Trophoblast cell (in vitro differentiated cells and primary cell): ENCODE measurements around the gene RPGRIP1.
A peak's percentile ranks its signal among the peaks of the same experiment; 100 is the strongest.

Experiments used
- DNase-seq, 2 donors: peaks; one replicate each; pipeline ENCODE4 v3.0.0-alpha.2; 2016
- H2AFZ ChIP-seq: 2 replicates; pipeline ENCODE4 v1.6.1; 2013; ENCODE audit warnings: low read length, moderate library complexity, mild to moderate bottlenecking; ENCODE audit not compliant: insufficient read depth, poor library complexity
- H2AK5ac ChIP-seq: 2 replicates; pipeline ENCODE4 v1.6.1; 2013; ENCODE audit warnings: mild to moderate bottlenecking, low read length
- H2BK120ac ChIP-seq: 2 replicates; pipeline ENCODE4 v1.6.1; 2013; ENCODE audit warnings: low read length, mild to moderate bottlenecking, moderate library complexity; ENCODE audit not compliant: insufficient read depth, poor library complexity
- H2BK12ac ChIP-seq: 2 replicates; pipeline ENCODE4 v1.6.1; 2013; ENCODE audit warnings: mild to moderate bottlenecking, low read length, moderate library complexity
- H2BK5ac ChIP-seq: 2 replicates; pipeline ENCODE4 v1.6.1; 2013; ENCODE audit warnings: low read length, low read depth, moderate library complexity, mild to moderate bottlenecking; ENCODE audit not compliant: poor library complexity
- H3K14ac ChIP-seq: 2 replicates; pipeline ENCODE4 v1.6.1; 2013; ENCODE audit warnings: mild to moderate bottlenecking, low read length
- H3K18ac ChIP-seq: 2 replicates; pipeline ENCODE4 v1.6.1; 2013; ENCODE audit warnings: mild to moderate bottlenecking, low read length
- H3K23ac ChIP-seq: 2 replicates; pipeline ENCODE4 v1.6.1; 2013; ENCODE audit warnings: low read length
- H3K27ac ChIP-seq: 2 replicates; pipeline ENCODE4 v1.5.1; 2013; ENCODE audit warnings: low read depth, mild to moderate bottlenecking, inconsistent platforms, low read length, moderate library complexity
- H3K27me3 ChIP-seq: 2 replicates; pipeline ENCODE4 v1.6.1; 2013; ENCODE audit warnings: inconsistent platforms, mild to moderate bottlenecking, low read length, moderate library complexity; ENCODE audit not compliant: insufficient read depth
- H3K36me3 ChIP-seq, 2 experiments: 1 replicate in 1 of 2; 2 replicates in 1 of 2; pipeline ENCODE4 v1.6.1; 2013; ENCODE audit warnings: low read length in 2 of 2, mild to moderate bottlenecking in 2 of 2, moderate library complexity in 1 of 2; ENCODE audit not compliant: insufficient read depth in 2 of 2, control insufficient read depth in 1 of 2
- H3K4ac ChIP-seq: 2 replicates; pipeline ENCODE4 v1.6.1; 2013; ENCODE audit warnings: low read depth, mild to moderate bottlenecking, low read length, moderate library complexity
- H3K4me1 ChIP-seq, 2 experiments: 1 replicate in 1 of 2; 2 replicates in 1 of 2; pipeline ENCODE4 v1.6.1; 2013; ENCODE audit warnings: low read length in 2 of 2, mild to moderate bottlenecking in 2 of 2, moderate library complexity in 1 of 2; ENCODE audit not compliant: insufficient read depth in 2 of 2, control insufficient read depth in 1 of 2
- H3K4me2 ChIP-seq: 2 replicates; pipeline ENCODE4 v1.6.1; 2013; ENCODE audit warnings: inconsistent platforms, mild to moderate bottlenecking, low read length, moderate library complexity
- H3K4me3 ChIP-seq: 2 replicates; pipeline ENCODE4 v1.5.1; 2013; ENCODE audit warnings: mild to moderate bottlenecking, low read depth, low read length, inconsistent platforms
- H3K79me1 ChIP-seq: one replicate; pipeline ENCODE4 v1.6.1; 2013; ENCODE audit warnings: low read length
- H3K79me2 ChIP-seq: 2 replicates; pipeline ENCODE4 v1.6.1; 2013; ENCODE audit warnings: low read length, mild to moderate bottlenecking; ENCODE audit not compliant: control insufficient read depth, insufficient read depth, poor library complexity
- H3K9ac ChIP-seq: 2 replicates; pipeline ENCODE4 v1.6.1; 2013; ENCODE audit warnings: mild to moderate bottlenecking, low read length
- H3K9me3 ChIP-seq: 2 replicates; pipeline ENCODE4 v1.6.1; 2013; ENCODE audit warnings: low read depth, mild to moderate bottlenecking, control low read depth, inconsistent platforms, low read length; ENCODE audit not compliant: insufficient read depth
- H4K12ac ChIP-seq: 2 replicates; pipeline ENCODE4 v1.6.1; 2013; ENCODE audit warnings: low read depth, mild to moderate bottlenecking, low read length, moderate library complexity
- H4K8ac ChIP-seq: 2 replicates; pipeline ENCODE4 v1.6.1; 2013; ENCODE audit warnings: low read depth, mild to moderate bottlenecking, low read length, moderate library complexity
- H4K91ac ChIP-seq: one replicate; pipeline ENCODE4 v1.6.1; 2013; ENCODE audit warnings: low read depth, mild to moderate bottlenecking, low read length, moderate library complexity
- WGBS: extraction: QIAGEN DNeasy Blood & Tissue Kit; methylation state at CpG from one replicate; pipeline ENCODE4 v1.1.7; 2013; ENCODE audit warnings: missing lambda C conversion rate; ENCODE audit not compliant: insufficient read length, insufficient coverage; ENCODE audit errors: extremely low coverage; 5-methylcytosine and 5-hydroxymethylcytosine counted together

RPGRIP1 gene

DNA sequence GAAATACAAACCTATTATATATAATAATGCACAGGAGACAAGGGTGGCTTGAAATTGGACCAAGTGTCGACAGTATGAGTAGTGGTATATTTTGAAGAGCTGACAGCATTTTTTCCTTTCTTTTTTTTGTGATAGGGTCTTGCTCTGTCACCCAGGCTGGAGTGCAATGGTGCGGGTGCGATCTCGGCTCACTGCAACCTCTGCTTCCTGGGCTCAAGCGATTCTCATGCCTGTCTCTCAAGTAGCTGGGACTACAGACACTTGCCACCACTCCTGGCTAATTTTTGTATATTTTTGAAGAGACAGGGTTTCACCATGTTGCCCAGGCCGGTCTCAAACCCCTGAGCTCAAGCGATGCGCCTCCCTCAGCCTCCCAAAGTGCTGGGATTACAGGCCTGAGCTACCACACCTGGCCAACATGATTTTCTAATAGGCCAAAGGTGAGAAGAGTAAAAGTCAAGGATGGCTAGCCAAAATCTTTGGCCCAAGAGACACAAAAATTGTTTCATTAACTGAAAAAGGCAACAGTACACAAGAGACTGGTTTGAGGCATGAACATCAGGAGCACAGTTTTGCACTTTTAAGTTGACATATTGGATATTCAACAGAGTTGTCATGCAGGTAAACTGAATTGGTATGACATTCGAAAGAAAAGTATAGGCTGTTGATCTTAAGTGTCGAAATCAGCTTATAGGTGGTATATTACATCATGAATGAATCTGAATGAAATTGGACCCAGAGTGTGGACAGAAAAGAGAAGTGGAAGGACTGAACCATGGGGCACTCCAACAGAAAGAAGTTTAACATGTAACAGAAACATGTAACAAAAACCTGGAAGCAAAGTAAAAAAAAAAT, 23.1 kb upstream of the RPGRIP1 start:
- H3K4me3 ChIP-seq: no peak overlapping the region
- no peak overlapping the region for H4K12ac ChIP-seq
- no peak overlapping the region for H3K4me2 ChIP-seq
- no peak overlapping the region for H2AK5ac ChIP-seq
- no peaks in the 10 kb centered on the region for H3K9me3 ChIP-seq
- peak overlapping the region; percentile 53 for H3K4ac ChIP-seq
- no peak overlapping the region for H2BK12ac ChIP-seq
- H2BK5ac ChIP-seq: no peak overlapping the region
- no peak overlapping the region for H2BK120ac ChIP-seq
- H3K14ac ChIP-seq: no peak overlapping the region
- no peak overlapping the region for H2AFZ ChIP-seq
- H4K8ac ChIP-seq: no peak overlapping the region
- H3K4me1 ChIP-seq: no peaks in the 10 kb centered on the region
- DNase-seq: no peak
- H3K36me3 ChIP-seq: peaks cover 32 to 45% of the 10 kb centered on the region in 2 experiments
- H3K79me2 ChIP-seq: peaks cover 22% of the 10 kb centered on the region
- H3K9ac ChIP-seq: no peak overlapping the region
- H3K18ac ChIP-seq: no peak overlapping the region
- no peaks in the 10 kb centered on the region for H3K79me1 ChIP-seq
- H3K23ac ChIP-seq: no peak overlapping the region
- H3K27me3 ChIP-seq: no peaks in the 10 kb centered on the region
- WGBS: no CpG with 5 or more reads among the region's 10 CpGs
- no peak overlapping the region for H4K91ac ChIP-seq
- H3K27ac ChIP-seq: no peak overlapping the region

DNA sequence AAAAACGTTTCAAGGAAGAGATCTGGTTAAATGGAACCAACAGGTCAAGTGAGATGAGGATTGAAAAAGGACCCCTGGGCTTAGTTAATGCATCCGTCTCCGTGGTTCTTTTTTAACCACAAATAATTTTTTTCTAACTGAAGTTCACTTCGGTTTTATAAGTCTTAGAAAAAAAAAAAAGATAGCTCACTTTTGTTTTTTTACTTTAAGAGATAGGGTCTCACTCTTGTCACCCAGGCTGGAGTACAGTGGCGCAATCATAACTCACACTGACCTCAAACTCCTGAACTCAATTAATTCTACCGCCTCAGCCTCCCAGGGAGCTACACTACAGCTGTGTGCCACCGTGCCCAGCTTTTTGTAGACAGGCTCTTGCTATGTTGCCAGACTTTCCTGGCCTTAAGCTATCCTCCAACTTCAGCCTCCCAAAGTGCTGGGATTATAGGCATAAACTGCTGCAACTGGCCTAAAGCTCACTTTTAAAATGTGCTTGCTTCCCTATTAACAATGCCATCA, 22.4 kb upstream of the RPGRIP1 start:
- H3K79me2 ChIP-seq: peaks cover 20% of the 10 kb centered on the region
- no peak overlapping the region for H3K4me2 ChIP-seq
- H2AK5ac ChIP-seq: no peak overlapping the region
- peaks cover 30 to 44% of the 10 kb centered on the region in 2 experiments for H3K36me3 ChIP-seq
- WGBS: no CpG with 5 or more reads among the region's 7 CpGs
- H3K27ac ChIP-seq: no peak overlapping the region
- no peak overlapping the region for H3K23ac ChIP-seq
- H2BK12ac ChIP-seq: no peak overlapping the region
- H2AFZ ChIP-seq: no peak overlapping the region
- peaks cover 0 to under 1% of the 10 kb centered on the region in 2 experiments for H3K4me1 ChIP-seq
- H4K8ac ChIP-seq: no peak overlapping the region
- no peaks in the 10 kb centered on the region for H3K79me1 ChIP-seq
- H2BK5ac ChIP-seq: no peak overlapping the region
- H2BK120ac ChIP-seq: no peak overlapping the region
- H3K4ac ChIP-seq: peak overlapping the region; percentile 99
- no peak overlapping the region for H4K12ac ChIP-seq
- H3K27me3 ChIP-seq: no peaks in the 10 kb centered on the region
- no peaks in the 10 kb centered on the region for H3K9me3 ChIP-seq
- H4K91ac ChIP-seq: no peak overlapping the region
- no peak overlapping the region for H3K4me3 ChIP-seq
- no peak overlapping the region for H3K14ac ChIP-seq
- no peak overlapping the region for H3K9ac ChIP-seq
- H3K18ac ChIP-seq: no peak overlapping the region
- DNase-seq: peak in 1 of 2 donors; percentile 9

DNA sequence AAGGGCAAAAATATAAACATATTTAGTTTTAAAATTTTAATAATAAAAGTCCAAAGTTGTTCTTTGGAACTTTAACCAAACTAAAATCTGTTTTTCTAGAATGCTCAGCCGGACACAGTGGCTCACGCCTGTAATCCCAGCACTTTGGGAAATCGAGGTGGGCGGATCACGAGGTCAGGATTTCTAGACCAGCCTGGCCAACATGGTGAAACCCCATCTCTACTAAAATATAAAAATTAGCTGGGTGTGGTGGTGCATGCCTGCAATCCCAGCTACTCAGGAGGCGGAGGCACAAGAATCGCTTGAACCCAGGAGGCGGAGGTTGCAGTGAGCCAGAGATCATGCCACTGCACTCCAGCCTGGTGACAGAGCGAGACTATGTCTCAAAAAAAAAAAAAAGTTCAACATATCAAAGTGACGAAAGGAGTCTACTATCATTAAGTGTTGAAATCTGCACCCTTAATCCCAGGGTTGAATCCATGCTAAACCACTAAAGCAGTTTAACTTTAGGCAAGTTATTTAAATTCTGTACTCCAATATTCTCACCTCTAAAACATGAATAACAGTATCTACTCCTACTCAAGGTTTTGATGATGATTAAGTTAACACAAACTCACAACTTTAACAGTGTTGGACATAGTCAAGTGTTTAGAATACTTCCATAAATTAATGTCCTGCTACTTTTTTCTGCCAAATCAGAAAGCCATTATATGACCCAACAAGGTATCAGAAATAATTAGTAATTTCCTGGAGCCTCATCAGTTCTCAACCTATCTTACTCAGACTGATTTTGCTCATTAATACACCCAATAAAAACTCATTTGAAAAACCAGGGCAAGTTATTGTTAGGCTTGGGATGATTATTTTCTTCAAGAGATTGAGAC, 21.6 kb upstream of the RPGRIP1 start:
- Histone ChIP-seq H3K4me3 (no peak overlapping the region), H2AFZ (no peak overlapping the region), H3K36me3 (peaks cover 31 to 41% of the 10 kb centered on the region in 2 experiments), H2BK120ac (no peak overlapping the region), H3K9ac (no peak overlapping the region), H3K14ac (no peak overlapping the region), H3K4ac (peak overlapping the region; percentile 94), H2BK12ac (no peak overlapping the region), H3K79me1 (no peaks in the 10 kb centered on the region), H4K91ac (no peak overlapping the region), H2BK5ac (no peak overlapping the region), H3K27me3 (no peaks in the 10 kb centered on the region), H4K8ac (no peak overlapping the region), H3K79me2 (peaks cover 22% of the 10 kb centered on the region), H3K18ac (no peak overlapping the region), H4K12ac (no peak overlapping the region), H2AK5ac (no peak overlapping the region), H3K27ac (no peak overlapping the region), H3K4me2 (no peak overlapping the region), H3K9me3 (no peaks in the 10 kb centered on the region), H3K4me1 (peaks cover 0 to 2% of the 10 kb centered on the region in 2 experiments), H3K23ac (no peak overlapping the region)
- DNase-seq: peak in 1 of 2 donors; percentile 4
- no CpG with 5 or more reads among the region's 10 CpGs for WGBS
